Measurements from ENCODE around the gene VCL. TPM values are rescaled to one million over a fixed set of nuclear protein-coding genes. Genes with fewer than 3 reads are reported as not detected.

Gene VCL
- total and polyA plus RNA-seq, 2 of the 8 experiments (the other 6 are each of a cell fraction or from before 2014, with no cell fraction given): 119 to 377 TPM

GRCh38 chr10:73989594-73990150, 8.2 kb upstream of the VCL start:
- peaks cover 2% of the 10 kb centered on the region; the same call in 1 of the 2 replicates for H3K23me2 ChIP-seq (ENCODE audit: low read depth, low read length)
- no peak overlapping the region for H3K4me2 ChIP-seq (ENCODE audit: insufficient read depth in 1 of 2, low read depth in 2 of 2, low read length in 2 of 2)
- no peaks in the 10 kb centered on the region for H3K79me1 ChIP-seq (ENCODE audit: low read depth, low read length)
- no peaks in the 10 kb centered on the region for H3K36me3 ChIP-seq (ENCODE audit: control insufficient read depth in 2 of 4, insufficient read depth in 4 of 4, low read length in 3 of 4)
- no peak overlapping the region for H2AFZ ChIP-seq (ENCODE audit: low read length)
- ChIA-PET POLR2A (ENCODE audit: partially characterized antibody) (interaction anchor here (1.1 to 1.2 kb wide), 2 partner anchors 8 to 21 kb away, joined by 3 to 4 read pairs; partner anchors contain the start of gene VCL), CTCF (ENCODE audit: partially characterized antibody) (interaction anchor here (1.0 kb wide), 1 partner anchor 33 kb away, joined by 3 read pairs; no protein-coding TSS in a partner anchor)
- no peak overlapping the region for H4K5ac ChIP-seq (ENCODE audit: insufficient read length, low read depth, low read length)
- no peak overlapping the region for H2BK15ac ChIP-seq (ENCODE audit: low read length)
- no peak overlapping the region for H3K9ac ChIP-seq (replicated peaks in 1 of 4; ENCODE audit: extremely low read depth in 1 of 4, low read depth in 3 of 4, low read length in 3 of 4)
- H3K18ac ChIP-seq (ENCODE audit: extremely low read depth, low read length): no peak overlapping the region
- DNase-seq (ENCODE audit: low read depth in 1 of 2, low spot score in 2 of 2) (no peak), FAIRE-seq (no peak)
- H3K14ac ChIP-seq (ENCODE audit: insufficient read length): no peak overlapping the region
- H2BK120ac ChIP-seq (replicated peaks; ENCODE audit: low read depth, low read length): no peak overlapping the region
- H4K8ac ChIP-seq (ENCODE audit: extremely low read depth, insufficient read depth, low read length): no peak overlapping the region
- H2BK12ac ChIP-seq (ENCODE audit: low read depth, low read length): no peak overlapping the region
- H2BK20ac ChIP-seq (ENCODE audit: low read length): peak overlapping the region; percentile 5; the same call in 1 of the 2 replicates
- H4K20me1 ChIP-seq (replicated peaks in 1 of 2; ENCODE audit: control insufficient read depth in 1 of 2, insufficient read depth in 2 of 2, low read length in 2 of 2): no peaks in the 10 kb centered on the region
- no peak for TF ChIP-seq CTCF (IDR thresholded peaks at IDR 0.05; ENCODE audit: control extremely low read depth in 1 of 3, insufficient read depth in 1 of 3, low read depth in 1 of 3, low read length in 3 of 3)
- TF ChIP-seq ATF2 (IDR thresholded peaks at IDR 0.05; ENCODE audit: low read length): no peak
- no peak for TF ChIP-seq CHD1 (IDR thresholded peaks at IDR 0.05; ENCODE audit: low read depth, low read length)
- no peak for TF ChIP-seq SAP30 (IDR thresholded peaks at IDR 0.05; ENCODE audit: insufficient read depth, insufficient replicate concordance, low read length)
- no peak for TF ChIP-seq MAX (IDR thresholded peaks at IDR 0.05)
- no peak for TF ChIP-seq RFX5 (IDR thresholded peaks at IDR 0.05; ENCODE audit: borderline replicate concordance, low read depth, low read length)
- TF ChIP-seq BRCA1 (IDR thresholded peaks at IDR 0.05; ENCODE audit: low read depth, low read length): no peak
- no peak for TF ChIP-seq ZNF274 (IDR thresholded peaks at IDR 0.05; ENCODE audit: borderline replicate concordance, extremely low read depth, low read length)
- TF ChIP-seq POLR2A (IDR thresholded peaks at IDR 0.05; ENCODE audit: control extremely low read depth in 1 of 2, low read depth in 2 of 2, low read length in 2 of 2): no peak
- no peak overlapping the region for H3K4me3 ChIP-seq (ENCODE audit: extremely low read depth in 1 of 4, insufficient read depth in 2 of 4, low read depth in 3 of 4, low read length in 4 of 4)
- no peaks in the 10 kb centered on the region for H3K27me3 ChIP-seq (replicated peaks in 1 of 4; ENCODE audit: control insufficient read depth in 3 of 4, extremely low read depth in 1 of 4, insufficient read depth in 3 of 4, low read length in 3 of 4)
- no peak overlapping the region for H2AK5ac ChIP-seq (ENCODE audit: low read depth, low read length)
- no peak overlapping the region for H3K4ac ChIP-seq (replicated peaks; ENCODE audit: insufficient read length, low read depth, low read length)
- H3K27ac ChIP-seq (ENCODE audit: low read depth, low read length): no peak overlapping the region
- H4K91ac ChIP-seq (replicated peaks; ENCODE audit: insufficient read length, low read length): no peak overlapping the region
- H3K79me2 ChIP-seq (ENCODE audit: control insufficient read depth in 1 of 2, insufficient read depth in 2 of 2, low read length in 2 of 2): no peaks in the 10 kb centered on the region
- no peaks in the 10 kb centered on the region for H3K4me1 ChIP-seq (replicated peaks in 1 of 4; ENCODE audit: control insufficient read depth in 3 of 4, insufficient read depth in 4 of 4, low read length in 3 of 4)
- no peaks in the 10 kb centered on the region for H3K9me3 ChIP-seq (ENCODE audit: insufficient read depth in 2 of 2, low read depth in 1 of 2, low read length in 1 of 2)
- H3K23ac ChIP-seq (ENCODE audit: insufficient read length): no peak overlapping the region
- no peak overlapping the region for H3K56ac ChIP-seq (replicated peaks; ENCODE audit: insufficient read length, low read depth, low read length)
- H2BK5ac ChIP-seq (ENCODE audit: low read depth, low read length): no peak overlapping the region
- WGBS, 2 experiments (ENCODE audit: extremely low coverage in 1 of 2, insufficient coverage in 1 of 2, insufficient read length in 1 of 2, insufficient replicate concordance in 2 of 2, low coverage in 1 of 2, low lambda C conversion rate in 2 of 2, missing lambda C conversion rate in 1 of 2): 100% methylated on average over 1 of the region's 2 CpGs; no CpG with 5 or more reads in 1 of the 2 experiments

Data from H1 (cell line).